GM18519 (cell line): Measurements from ENCODE around the gene GNAZ.

ENCODE experiments used
- ATAC-seq: cut with Tn5 transposase; IDR thresholded peaks from one replicate; pipeline ENCODE4 v1.9.1; 2021; ENCODE audit warnings: mild to moderate bottlenecking, moderate library complexity; ENCODE audit not compliant: unreplicated experiment, low FRiP score

The GNAZ gene

DNA sequence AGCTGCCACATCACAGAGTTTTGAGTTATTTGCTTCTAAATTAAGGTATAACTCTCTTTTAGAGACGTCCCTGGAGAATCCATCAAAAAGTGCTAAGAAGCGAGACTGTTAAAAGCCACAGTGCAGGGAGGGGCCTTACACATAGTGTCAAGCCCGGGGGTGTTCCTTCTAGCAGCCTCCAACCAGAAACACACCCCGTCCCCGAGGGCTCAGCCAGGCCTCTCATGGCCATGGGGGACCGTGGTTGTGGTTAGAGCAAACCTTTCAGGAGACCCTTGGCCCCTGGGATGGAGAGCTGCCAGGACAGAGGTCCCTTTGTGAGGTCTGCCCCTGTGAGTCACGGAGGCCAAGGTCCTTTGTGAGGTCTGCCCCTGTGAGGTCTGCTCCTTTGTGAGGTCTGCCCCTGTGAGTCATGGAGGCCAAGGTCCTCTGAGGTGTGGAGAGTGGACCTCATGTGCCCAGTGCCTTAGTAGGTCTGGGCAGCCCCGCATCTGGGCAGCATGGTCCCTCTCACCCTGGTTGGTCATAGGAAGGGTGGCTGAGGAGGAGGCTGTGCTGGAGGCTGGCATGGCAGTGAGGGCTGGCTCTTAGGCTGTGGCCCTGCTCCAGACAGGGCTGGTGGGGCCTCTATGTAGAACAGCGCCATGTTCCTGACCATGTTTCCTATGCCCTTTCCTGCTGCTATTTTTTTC, 5.4 kb downstream of the GNAZ start:
- ATAC-seq, result no peak

GRCh38 chr22:23076896-23077572, 6.7 kb downstream of the GNAZ start:
- ATAC-seq, result no peak

DNA sequence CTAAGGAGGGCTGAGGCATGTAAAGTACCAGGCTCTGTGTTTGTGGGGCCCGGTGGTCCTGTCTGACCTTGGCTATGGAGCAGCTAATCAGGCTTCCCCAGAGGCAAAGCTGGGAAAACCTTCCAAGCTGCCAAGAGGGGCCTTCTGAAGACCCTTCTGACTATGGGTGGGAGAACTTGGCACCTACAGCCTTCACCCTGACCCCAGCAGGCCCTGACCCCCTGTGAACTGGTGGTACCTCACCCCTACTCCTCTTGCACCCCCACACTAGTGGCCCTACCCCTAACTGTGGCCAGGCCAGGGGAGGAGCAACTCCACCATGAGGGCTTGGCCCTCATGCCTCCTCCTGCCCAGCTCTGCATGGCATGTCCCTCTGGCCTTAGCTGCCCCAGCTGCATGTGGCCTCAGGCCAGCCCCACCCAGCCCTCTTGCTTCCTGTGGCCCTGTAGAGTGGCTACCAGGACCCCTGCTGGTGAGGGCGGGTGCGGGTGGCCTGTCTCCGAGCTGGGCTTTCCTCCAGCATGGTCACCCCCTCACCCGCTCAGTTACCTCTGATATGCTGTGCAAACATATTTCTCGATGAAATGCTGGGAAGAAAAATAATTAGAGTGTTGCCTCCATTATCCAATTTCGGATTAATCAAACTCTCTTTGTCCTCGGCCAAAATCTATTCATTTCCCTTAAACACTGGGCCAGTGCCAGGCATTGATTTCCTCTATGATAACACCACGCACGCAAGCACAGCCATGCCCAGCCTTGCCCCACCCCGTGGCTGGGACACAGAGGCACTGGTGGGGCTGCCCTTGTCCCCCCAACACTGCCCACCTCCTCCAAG, 7.5 kb downstream of the GNAZ start:
- no peak for ATAC-seq

DNA sequence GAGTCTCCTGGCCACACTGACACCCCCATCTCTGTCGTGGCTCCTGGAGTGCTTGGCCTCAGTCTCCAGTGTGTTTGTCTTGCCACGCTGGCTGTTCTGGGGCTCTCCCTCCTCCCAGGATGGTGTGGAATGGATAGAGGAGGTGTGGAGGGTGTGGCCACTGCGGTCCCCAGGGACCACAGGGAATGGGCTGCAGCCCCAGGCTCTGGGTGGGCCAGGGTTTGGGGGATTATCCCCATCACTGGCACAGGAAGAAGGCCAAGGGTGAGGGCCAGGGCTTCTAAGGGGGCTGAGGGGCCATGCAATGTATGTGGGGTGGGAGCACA, 8.1 kb downstream of the GNAZ start:
- no peak for ATAC-seq

DNA sequence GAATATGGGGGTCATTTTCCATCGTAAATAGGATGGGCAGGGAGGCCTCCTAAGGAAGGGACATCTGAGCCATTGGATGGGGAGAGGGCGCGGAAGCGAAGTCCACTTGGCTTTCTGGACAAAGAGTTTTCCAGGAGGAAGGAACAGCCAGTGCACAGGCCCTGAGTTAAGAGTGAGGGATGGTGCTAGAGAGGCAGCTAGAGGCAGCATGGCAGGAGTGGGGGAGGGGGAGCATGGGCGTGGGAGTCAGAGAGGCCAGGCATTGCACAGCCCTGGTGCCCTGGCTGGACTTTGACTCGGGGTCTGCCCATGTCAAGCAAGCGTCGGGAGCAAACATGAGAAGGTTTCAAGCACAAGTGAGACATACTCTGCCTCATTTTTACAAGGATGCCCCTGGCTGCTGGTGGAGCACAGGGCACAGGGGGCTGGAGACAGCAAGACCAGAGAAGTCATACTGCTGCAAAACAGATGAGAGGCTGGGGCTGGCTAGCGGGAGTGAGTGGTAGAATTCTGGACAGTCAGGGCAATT, 9.0 kb downstream of the GNAZ start:
- ATAC-seq, result no peak

- ATAC-seq, result no peak
Measured at GRCh38 chr22:23079814-23080521, 9.6 kb downstream of the GNAZ start.

- no peak for ATAC-seq
Measured at GRCh38 chr22:23080613-23081290, 10.4 kb downstream of the GNAZ start.

- ATAC-seq, result no peak
Measured at GRCh38 chr22:23082534-23083314, 12.4 kb downstream of the GNAZ start.

DNA sequence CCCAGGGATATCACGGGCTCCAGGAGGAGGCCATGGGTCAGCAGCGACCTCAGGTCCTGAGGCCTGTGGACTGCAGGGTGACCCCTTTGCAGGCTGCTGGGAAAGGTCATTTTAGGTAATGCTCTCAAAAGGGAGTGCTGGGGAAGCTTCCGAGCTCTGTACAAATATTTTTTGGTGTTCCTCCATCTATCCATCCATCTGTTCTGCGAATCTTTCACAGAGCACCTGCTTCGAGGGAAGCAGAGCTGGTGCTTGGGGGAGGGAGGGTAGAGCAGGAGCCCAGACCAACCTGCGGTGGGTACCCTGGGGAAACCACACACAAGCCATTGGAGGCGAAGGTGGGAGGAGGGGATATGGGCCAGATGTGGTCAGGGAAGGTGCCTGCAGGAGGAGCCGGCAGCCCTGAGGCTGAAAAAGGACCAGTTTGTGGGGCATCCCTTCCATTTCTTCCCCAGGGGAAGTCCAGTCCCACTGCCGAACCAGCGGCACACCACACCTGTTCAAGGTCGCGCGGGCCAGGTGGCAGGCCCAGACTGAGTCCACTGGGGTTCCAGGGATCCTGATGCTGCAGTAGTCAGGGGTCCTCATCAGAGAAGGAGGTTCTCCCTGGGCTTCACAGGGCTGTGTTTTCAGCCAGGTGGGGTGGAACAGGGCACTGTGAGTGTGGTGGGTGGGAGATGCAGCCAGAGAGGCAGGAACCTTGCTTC, 13.1 kb downstream of the GNAZ start:
- ATAC-seq, result no peak

GRCh38 chr22:23084453-23085350, 14.4 kb downstream of the GNAZ start:
- no peak for ATAC-seq

GRCh38 chr22:23085351-23085671, 15.0 kb downstream of the GNAZ start:
- ATAC-seq, result no peak

DNA sequence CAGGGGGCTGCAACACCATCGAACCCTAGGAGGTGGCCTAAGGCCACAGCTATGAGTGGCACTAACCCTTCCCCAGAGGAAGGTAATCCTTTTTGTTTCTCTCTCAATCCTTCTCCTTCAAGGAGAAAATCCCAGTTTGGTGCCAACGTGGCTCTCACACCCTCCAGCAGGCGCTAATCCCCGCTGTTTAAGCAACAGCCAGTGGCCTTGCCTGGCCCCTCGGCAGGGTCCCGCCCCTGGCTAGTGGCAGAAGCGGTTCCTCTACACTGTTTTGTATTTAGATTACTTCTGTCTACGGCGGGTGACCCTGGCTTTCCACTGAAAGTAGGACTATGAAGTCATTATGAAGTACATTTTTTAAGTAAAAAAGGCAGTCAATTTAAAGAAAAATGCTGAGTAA, 15.5 kb downstream of the GNAZ start:
- no peak for ATAC-seq

GRCh38 chr22:23086263-23086662, 15.9 kb downstream of the GNAZ start:
- no peak for ATAC-seq

DNA sequence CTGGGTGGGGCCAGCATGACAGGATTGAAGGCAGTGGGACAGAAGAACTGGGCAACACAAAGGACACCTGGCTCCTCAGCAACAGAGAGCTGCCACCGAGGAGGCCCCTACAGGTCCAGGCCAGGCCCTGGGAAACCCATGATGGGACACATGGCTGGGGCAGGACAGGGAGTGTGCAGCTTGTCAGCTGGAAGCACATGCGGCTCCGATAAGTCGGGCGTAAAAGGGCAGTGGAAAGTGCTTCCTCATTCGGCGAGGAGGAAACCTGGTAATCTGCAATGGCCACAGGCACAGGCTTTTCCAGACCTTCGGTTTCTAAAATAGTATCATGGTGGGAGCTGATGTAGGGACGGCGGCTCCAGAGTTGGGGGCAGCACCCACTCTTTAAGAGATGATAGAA, 16.5 kb downstream of the GNAZ start:
- no peak for ATAC-seq

GRCh38 chr22:23088199-23088604, 17.9 kb downstream of the GNAZ start:
- no peak for ATAC-seq

DNA sequence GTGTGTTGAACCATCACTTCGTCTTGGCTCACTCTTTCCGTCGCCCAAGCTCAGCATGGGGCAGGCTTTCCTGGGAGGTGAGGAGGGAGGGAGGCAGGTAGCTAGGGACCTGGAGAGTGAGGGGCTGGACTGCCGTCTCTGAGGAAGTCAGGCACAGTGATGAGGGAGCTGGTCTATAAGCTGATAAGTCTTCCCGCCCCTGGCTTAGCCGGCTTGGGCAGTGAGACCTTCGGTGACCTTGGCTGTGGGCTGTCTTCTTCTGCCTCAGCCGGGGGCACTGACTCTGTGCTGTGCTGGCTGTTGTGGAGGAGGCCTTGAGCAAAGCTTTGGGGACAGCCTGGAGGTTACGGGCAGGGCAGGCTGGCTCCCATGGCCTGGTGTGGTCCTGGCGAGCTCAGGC, 18.7 kb downstream of the GNAZ start:
- no peak for ATAC-seq

DNA sequence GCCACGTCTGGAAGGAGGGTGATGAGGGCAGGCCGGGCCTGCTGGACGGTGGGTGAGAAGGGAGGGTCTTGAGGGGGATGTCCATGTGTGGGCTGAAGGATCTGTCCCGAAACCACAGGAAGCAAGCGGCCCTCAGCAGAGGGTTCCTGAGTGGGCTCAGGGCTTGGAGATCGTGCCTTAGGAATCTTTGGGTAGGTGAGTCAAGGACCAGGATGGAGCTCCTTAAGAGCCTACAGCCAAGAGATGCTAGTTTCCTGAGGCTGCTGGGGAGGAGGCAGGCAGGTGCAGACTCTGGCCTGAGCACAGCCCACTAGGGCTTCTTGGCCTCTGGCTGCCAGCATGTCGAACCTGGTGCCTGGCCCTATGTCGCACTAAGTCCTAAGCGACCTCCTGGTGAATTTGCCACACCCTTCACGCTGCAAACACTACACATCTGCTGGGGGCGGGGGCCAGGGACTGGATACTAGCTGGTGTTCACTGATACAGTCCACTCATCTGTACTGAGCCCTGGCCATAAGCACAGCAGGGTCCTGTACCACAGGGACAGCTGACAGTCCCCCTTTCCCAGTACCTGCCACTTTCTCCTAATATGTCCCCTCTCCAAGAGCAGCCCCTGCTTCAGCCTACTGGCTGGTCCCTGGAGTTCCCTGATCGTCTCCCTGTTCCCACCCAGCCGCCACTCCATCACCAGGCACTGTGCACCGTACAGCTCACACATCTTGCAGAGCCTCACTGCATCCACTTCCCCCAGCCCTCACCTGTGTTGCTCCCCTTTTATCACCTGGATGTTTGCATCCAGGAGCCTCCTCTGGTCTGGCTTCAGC, 19.5 kb downstream of the GNAZ start:
- no peak for ATAC-seq
